ENCODE measurements around the gene TNS2. TPM values are rescaled to one million over a fixed set of nuclear protein-coding genes. Genes with fewer than 3 reads are reported as not detected.
A peak's percentile ranks its signal among the peaks of the same experiment; 100 is the strongest.

Gene TNS2
- total RNA-seq, 2 donors from 2014 or later: 0.69 to 4.6 TPM

DNA sequence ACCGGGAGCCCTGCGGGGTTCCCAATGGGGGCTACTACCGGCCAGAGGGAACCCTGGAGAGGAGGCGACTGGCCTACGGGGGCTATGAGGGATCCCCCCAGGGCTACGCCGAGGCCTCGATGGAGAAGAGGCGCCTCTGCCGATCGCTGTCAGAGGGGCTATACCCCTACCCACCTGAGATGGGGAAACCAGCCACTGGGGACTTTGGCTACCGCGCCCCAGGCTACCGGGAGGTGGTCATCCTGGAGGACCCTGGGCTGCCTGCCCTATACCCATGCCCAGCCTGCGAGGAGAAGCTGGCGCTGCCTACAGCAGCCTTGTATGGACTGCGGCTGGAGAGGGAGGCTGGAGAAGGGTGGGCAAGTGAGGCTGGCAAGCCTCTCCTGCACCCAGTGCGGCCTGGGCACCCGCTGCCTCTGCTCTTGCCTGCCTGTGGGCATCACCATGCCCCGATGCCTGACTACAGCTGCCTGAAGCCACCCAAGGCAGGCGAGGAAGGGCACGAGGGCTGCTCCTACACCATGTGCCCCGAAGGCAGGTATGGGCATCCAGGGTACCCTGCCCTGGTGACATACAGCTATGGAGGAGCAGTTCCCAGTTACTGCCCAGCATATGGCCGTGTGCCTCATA, 9.7 kb downstream of the TNS2 start:
- Mint-ChIP-seq H3K4me3 (no peak overlapping the region), H3K9me3 (no peaks in the 10 kb centered on the region), H3K27ac (no peak overlapping the region), H3K36me3 (ENCODE audit: low read depth) (peaks cover 11% of the 10 kb centered on the region), H3K27me3 (no peaks in the 10 kb centered on the region), H3K4me1 (no peaks in the 10 kb centered on the region)
- ATAC-seq (replicated peaks): no peak

DNA sequence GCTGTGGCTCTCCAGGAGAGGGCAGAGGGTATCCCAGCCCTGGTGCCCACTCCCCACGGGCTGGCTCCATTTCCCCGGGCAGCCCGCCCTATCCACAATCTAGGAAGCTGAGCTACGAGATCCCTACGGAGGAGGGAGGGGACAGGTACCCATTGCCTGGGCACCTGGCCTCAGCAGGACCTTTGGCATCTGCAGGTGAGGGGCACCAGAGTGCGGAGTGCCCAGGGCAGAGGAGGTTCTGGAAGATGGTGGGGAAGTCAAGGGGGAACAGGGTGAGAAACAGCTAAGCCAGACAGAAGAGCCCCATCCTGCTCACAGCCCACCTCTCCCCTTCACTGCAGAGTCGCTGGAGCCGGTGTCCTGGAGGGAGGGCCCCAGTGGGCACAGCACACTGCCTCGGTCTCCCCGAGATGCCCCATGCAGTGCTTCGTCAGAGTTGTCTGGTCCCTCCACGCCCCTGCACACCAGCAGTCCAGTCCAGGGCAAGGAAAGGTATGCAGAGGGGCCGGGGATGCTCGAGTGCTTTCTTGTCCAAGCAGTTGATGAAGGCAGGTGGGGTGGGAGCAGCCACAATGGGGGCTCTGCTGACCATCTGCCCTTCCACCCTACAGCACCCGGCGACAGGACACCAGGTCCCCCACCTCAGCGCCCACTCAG, 10.3 kb downstream of the TNS2 start:
- no peaks in the 10 kb centered on the region for H3K9me3 Mint-ChIP-seq
- peaks cover 17% of the 10 kb centered on the region for H3K36me3 Mint-ChIP-seq (ENCODE audit: low read depth)
- ATAC-seq (replicated peaks): no peak
- no peaks in the 10 kb centered on the region for H3K27me3 Mint-ChIP-seq
- H3K4me3 Mint-ChIP-seq: no peak overlapping the region
- H3K27ac Mint-ChIP-seq: no peak overlapping the region
- no peaks in the 10 kb centered on the region for H3K4me1 Mint-ChIP-seq

DNA sequence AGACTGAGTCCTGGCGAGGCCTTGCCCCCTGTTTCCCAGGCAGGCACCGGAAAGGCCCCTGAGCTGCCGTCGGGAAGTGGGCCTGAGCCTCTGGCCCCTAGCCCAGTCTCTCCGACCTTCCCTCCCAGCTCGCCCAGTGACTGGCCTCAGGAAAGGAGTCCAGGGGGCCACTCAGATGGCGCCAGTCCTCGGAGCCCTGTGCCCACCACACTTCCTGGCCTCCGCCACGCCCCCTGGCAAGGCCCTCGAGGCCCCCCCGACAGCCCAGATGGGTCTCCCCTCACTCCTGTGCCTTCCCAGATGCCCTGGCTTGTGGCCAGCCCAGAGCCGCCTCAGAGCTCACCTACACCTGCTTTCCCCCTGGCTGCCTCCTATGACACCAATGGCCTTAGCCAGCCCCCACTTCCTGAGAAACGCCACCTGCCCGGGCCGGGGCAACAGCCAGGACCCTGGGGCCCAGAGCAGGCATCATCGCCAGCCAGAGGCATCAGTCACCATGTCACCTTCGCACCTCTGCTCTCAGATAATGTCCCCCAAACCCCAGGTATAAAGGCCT, 10.9 kb downstream of the TNS2 start:
- H3K27ac Mint-ChIP-seq: no peak overlapping the region
- no peaks in the 10 kb centered on the region for H3K27me3 Mint-ChIP-seq
- peaks cover under 1% of the 10 kb centered on the region for H3K4me1 Mint-ChIP-seq
- H3K36me3 Mint-ChIP-seq (ENCODE audit: low read depth): peaks cover 23% of the 10 kb centered on the region
- H3K4me3 Mint-ChIP-seq: no peak overlapping the region
- H3K9me3 Mint-ChIP-seq: no peaks in the 10 kb centered on the region
- ATAC-seq (replicated peaks): no peak

DNA sequence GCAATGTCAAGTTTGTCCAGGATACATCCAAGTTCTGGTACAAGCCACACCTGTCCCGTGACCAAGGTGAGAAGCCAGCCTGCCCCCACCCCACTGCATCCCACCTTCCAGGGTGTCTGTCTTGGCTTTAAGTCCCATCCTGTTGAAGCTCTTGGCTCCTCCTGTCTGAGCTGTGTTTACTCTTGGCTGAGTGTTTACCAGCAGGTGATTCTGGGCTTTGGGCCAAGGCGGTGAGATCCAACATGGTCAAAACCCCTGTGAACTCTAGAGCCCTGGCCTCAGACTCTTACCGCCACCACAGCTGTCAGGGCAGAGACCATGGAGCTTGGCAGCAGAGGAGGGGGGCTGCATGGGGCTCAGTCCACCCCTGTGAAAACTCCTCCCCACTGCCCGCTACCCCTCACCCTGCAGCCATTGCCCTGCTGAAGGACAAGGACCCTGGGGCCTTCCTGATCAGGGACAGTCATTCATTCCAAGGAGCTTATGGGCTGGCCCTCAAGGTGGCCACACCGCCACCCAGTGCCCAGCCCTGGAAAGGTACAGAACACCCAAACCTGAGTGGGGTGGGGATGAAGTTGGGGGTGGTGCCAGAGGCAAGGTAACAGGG, 11.6 kb downstream of the TNS2 start:
- Mint-ChIP-seq H3K4me3 (no peak overlapping the region), H3K9me3 (no peaks in the 10 kb centered on the region), H3K36me3 (ENCODE audit: low read depth) (peaks cover 30% of the 10 kb centered on the region), H3K27ac (no peak overlapping the region), H3K4me1 (peaks cover 8% of the 10 kb centered on the region), H3K27me3 (no peaks in the 10 kb centered on the region)
- peak; percentile 28 for ATAC-seq (replicated peaks)

DNA sequence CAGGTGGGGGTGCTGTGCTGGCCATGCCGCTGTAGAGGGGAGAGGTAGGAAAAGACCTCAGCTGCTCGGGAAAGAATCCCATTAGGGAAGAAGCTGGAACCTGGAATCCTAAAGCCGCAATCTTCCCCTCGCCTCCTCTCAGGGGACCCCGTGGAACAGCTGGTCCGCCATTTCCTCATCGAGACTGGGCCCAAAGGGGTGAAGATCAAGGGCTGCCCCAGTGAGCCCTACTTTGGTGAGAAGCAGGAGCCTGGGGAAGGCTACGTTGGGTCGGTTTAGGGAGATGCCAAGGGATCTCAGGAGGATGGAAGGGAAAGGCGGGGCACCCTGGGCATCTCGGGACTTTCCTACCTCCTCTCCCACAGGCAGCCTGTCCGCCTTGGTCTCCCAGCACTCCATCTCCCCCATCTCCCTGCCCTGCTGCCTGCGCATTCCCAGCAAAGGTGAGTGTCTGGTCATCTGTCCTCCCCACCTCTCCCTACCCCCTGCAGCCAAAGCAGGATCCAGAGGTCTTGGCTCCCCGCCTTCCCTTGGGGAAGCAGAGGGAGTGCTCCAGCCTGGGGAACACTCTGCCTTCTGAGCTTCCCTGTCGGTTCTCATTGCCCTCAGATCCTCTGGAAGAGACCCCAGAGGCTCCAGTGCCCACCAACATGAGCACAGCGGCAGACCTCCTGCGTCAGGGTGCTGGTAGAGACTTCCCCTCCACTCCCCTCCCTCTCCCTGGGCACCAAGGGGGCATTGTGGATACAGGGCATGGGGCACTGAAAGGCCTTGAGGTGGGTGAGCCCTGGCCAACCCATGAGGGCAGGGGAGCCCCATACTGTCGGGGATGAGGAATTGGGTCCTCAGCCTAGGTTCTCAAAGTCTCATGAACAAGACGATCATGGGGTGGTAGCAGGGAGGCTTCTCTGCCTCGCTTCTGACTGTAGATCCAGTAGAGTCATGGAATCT, 12.4 kb downstream of the TNS2 start:
- Mint-ChIP-seq H3K27ac (no peak overlapping the region), H3K4me3 (no peak overlapping the region), H3K9me3 (no peaks in the 10 kb centered on the region), H3K4me1 (peaks cover 9% of the 10 kb centered on the region), H3K36me3 (ENCODE audit: low read depth) (peaks cover 38% of the 10 kb centered on the region), H3K27me3 (no peaks in the 10 kb centered on the region)
- no peak for ATAC-seq (replicated peaks)

DNA sequence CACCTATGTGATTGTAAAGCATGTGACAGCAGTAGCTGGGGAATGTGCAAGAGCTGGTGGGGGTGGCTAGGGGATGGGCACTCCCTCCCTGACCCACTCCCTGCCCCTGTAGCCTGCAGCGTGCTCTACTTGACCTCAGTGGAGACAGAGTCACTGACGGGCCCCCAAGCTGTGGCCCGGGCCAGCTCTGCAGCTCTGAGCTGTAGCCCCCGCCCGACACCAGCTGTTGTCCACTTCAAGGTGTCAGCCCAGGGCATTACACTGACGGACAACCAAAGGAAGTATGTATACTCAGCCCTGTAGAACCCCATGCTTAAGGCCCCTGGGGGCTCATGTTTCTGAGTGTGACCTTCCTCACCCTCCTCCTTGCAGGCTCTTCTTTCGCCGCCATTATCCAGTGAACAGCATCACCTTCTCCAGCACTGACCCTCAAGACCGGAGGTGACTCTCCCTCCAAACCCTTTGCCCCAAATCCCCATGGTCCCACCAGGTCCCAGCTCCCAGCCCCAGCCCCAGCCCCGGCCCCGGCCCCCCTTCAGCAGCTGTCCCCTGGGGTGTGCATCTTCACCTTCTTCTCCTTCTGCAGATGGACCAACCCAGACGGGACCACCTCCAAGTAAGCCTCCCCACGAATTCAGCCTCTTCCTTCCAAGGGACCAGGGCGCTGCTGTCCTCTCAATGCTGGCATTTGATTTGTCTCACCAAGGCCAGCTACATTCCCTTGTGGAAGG, 13.3 kb downstream of the TNS2 start:
- Mint-ChIP-seq H3K9me3 (no peaks in the 10 kb centered on the region), H3K27ac (peak overlapping the region; percentile 25), H3K4me1 (peaks cover 9% of the 10 kb centered on the region), H3K27me3 (no peaks in the 10 kb centered on the region), H3K36me3 (ENCODE audit: low read depth) (peaks cover 42% of the 10 kb centered on the region), H3K4me3 (no peak overlapping the region)
- ATAC-seq (replicated peaks): no peak

DNA sequence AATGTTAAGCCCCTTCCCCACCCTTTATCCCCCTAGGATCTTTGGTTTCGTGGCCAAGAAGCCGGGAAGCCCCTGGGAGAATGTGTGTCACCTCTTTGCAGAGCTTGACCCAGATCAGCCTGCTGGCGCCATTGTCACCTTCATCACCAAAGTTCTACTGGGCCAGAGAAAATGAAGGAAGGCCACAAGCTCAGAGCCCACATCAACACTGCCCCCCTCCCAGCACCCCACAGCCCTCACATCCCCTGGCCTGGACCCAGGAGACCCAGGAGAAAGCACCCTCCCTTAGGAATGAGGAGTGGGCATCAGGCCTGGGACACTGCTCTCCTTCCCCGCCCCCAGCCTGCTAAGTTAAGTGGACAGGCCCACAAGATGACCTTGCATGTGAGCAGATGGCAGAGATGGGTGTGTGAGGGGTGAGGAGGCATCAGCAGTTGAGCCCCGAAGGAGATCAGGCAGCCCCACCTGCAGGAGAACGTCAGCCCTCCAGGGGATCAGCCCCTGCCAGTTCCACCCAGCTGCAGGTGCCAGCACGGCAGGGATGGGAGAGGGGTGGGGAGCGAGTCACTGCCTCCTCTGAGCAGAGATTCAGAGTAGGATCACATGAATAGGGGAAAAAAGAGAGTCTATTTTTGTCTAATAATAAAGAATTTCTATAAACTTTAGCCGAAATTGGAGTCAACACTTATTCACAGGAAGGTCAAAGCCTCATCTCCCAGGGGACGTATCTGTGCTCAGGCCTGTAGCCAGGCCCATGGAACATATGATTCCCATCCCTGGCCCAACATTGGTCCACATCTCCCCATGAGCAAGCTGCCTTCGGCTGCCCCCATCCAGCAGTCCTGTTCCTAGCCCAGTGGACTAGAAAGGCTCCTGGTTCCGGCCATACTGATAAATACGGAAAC, 14.1 kb downstream of the TNS2 start:
- no peak for ATAC-seq (replicated peaks)
- no peaks in the 10 kb centered on the region for H3K27me3 Mint-ChIP-seq
- H3K27ac Mint-ChIP-seq: peak overlapping the region; percentile 70
- peaks cover 50% of the 10 kb centered on the region for H3K36me3 Mint-ChIP-seq (ENCODE audit: low read depth)
- no peaks in the 10 kb centered on the region for H3K9me3 Mint-ChIP-seq
- H3K4me1 Mint-ChIP-seq: peaks cover 9% of the 10 kb centered on the region
- H3K4me3 Mint-ChIP-seq: no peak overlapping the region

DNA sequence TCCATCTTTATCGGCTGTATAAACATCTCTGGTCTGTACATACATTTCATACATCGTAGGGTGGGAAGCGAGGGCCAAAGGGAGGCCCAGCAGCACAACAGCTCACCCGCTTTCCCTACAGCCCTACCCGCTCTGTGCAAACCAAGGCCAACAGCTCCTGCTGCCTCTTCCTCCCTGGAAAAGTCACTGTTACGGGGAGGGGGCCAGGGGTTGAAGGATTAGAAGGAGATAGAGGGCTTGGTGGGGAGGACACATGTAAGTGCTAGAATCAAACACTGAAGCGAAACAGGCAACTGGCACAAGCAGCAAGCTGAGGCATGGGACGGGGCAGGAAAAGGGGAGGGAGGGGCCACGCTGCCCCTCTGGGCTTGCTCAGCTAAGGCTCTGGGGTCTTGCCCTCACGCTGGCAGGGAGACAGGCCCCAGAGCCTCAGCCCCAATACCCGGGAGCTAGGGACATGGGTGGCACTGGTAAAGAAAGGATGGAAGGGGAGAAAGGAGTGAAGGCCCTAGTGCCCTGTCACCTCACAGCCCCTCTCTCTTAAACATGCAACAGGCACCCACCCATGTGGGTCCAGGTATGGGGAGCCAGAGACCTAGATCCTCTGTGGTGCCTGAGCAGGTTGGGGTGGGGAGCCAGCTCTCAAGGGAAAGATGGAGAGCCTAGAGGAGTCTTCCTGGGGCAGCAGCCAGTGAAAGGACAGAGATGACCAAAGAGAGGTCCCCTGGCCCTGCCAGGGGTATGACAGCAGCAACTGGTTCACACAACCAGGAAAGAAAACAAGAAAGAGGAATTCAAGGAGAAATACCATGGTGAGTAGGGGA, 15.0 kb downstream of the TNS2 start:
- Mint-ChIP-seq H3K27me3 (no peaks in the 10 kb centered on the region), H3K9me3 (no peaks in the 10 kb centered on the region), H3K27ac (peak overlapping the region; percentile 70), H3K4me1 (peaks cover 9% of the 10 kb centered on the region), H3K4me3 (no peak overlapping the region), H3K36me3 (ENCODE audit: low read depth) (peaks cover 50% of the 10 kb centered on the region)
- no peak for ATAC-seq (replicated peaks)

DNA sequence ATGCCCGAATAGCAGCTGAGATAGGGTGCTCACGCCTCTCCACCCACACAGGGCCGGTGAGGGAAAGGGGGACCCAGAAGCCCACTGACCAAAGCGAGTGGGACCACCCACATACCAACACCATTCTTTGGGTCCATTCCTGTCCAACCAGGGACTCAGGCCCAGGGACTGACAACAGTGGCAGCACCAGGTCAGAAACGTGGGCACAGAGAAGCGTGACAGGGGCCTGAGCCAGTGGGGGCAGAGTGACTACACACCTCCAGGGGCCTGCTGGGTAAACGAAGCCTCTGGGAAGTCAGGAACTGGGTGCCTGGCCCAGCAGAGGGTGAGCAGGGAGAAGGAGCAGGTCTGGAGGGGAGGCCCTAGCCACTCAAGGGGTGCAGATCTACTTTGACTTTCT, 15.6 kb downstream of the TNS2 start:
- no peaks in the 10 kb centered on the region for H3K9me3 Mint-ChIP-seq
- no peak overlapping the region for H3K4me3 Mint-ChIP-seq
- peaks cover 54% of the 10 kb centered on the region for H3K36me3 Mint-ChIP-seq (ENCODE audit: low read depth)
- peaks cover 9% of the 10 kb centered on the region for H3K4me1 Mint-ChIP-seq
- no peak for ATAC-seq (replicated peaks)
- H3K27me3 Mint-ChIP-seq: no peaks in the 10 kb centered on the region
- peak overlapping the region; percentile 70 for H3K27ac Mint-ChIP-seq

DNA sequence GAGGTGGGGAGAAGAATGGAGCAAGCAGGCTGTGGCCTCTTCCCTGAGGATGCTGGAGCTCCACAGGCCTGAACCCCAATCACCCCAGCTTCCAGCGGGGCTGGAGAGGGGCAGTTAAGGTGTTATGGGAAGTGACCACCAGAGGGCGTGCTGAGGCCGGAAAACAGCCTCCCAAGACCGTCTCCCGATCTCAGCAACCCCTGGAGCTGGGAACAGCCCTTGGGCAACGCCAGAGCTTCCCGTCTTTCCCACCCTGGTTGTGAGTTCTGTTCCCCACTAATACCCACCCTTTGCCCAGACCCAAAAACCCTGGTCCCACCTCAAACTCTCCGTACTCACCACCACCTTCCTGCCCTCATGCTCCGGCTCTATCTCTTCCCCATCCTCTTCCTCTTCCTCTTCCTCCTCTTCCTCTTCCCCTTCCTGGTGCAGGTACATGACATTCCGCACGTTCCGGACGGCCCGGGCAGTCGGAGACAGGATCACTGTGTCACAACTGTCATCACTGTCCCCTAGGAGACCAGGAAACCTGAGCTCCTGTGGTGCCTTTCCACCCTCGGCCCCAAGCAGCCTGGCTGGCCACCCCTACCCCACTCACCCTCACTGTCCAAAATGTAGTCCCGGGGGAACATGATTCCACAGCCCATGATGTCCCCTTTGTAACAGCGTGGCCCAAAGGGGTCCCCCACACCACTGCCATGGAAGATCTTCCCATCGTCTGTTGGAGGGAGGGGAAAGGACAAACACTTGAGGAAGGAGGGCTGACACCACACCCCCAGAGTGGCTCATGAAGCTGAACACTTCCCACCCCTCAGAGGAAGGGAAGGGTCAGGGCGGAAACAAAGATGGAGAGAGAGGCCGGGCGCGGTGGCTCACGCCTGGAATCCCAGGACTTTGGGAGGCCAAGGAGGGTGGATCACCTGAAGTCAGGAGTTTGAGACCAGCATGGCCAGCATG, 16.4 kb downstream of the TNS2 start:
- Mint-ChIP-seq H3K36me3 (ENCODE audit: low read depth) (peaks cover 61% of the 10 kb centered on the region), H3K4me3 (no peak overlapping the region), H3K9me3 (no peaks in the 10 kb centered on the region), H3K27me3 (no peaks in the 10 kb centered on the region), H3K27ac (peak overlapping the region; percentile 67), H3K4me1 (peaks cover 9% of the 10 kb centered on the region)
- ATAC-seq (replicated peaks): peak; percentile 76

DNA sequence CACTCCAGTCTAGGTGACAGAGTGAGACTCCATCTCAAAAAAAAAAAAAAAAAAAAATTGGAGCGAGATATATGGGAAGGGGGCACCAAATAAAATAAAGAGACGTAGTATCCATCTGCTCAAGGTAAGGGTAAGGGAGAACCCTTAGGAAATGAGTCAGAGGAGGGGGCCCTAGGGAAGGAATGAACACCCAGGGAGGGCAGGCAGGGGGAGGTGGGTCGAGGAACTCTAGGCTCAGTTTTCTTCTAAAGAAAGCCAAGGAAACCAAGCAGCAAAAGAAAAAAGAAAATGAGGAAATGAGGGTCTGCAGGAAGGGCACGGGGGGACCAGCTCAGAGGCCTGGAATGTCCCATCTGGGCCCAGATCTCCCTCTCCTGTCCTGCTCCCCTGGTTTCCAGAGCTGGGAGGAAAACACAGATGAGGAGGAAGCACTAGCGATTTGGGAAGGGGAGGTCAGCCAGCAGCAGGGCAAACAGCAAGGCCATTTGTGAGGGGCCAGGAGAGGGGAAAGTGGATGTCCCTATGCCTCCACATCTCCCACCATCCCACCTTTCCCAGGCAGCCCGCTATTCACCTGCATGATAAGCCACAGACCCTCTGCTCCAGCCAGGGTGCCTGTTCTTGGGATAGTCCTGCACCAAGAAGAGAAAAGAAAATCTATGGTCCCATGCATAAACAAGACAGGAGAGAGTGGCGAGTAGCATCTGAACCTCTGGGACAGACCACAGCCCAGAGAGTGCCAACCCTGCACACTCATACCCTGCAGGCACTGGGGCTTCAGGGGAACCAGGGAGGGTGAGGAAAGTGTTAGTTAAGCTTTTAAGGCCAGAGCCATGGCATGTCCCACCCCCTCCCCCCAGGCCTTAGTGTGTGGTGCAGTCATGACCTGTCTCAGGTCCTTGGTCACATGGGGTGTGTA, 17.5 kb downstream of the TNS2 start:
- peaks cover 72% of the 10 kb centered on the region for H3K36me3 Mint-ChIP-seq (ENCODE audit: low read depth)
- no peaks in the 10 kb centered on the region for H3K27me3 Mint-ChIP-seq
- peaks cover 9% of the 10 kb centered on the region for H3K4me1 Mint-ChIP-seq
- H3K4me3 Mint-ChIP-seq: no peak overlapping the region
- H3K9me3 Mint-ChIP-seq: no peaks in the 10 kb centered on the region
- peak overlapping the region; percentile 67 for H3K27ac Mint-ChIP-seq
- peak; percentile 24 for ATAC-seq (replicated peaks)

All from activated T-helper 17 cell treated with anti-CD3 and anti-CD28 coated beads, Interleukin-2, amount 50 U/mL, for 72 hours (primary cell).